Pancreas (tissue), 10 donors: ENCODE data around the gene TBCE. TPM values are rescaled to one million over a fixed set of nuclear protein-coding genes. Genes with fewer than 3 reads are reported as not detected.

Experiments used
- ATAC-seq, 4 donors: fragments of 200-7000 bp; cut with Tn5 transposase; one replicate each; pipeline versions ENCODE4 v1.8.0 to v1.9.1; 2020; ENCODE audit warnings: mild to moderate bottlenecking in 4 of 4, moderate library complexity in 4 of 4
- DNase-seq, 6 donors: peaks; one replicate each; pipeline ENCODE4 v3.0.0-alpha.2; 2020
- FAIRE-seq: peaks from 2 replicates; lab custom pipeline; 2012; peaks lifted over from hg19 to GRCh38; lab: Jason Lieb, UNC
- H3K27ac ChIP-seq, 4 donors: fragments of 200-600 bp; sonication (generic); 1 replicate in 3 of 4; 2 replicates in 1 of 4; pipeline versions ENCODE4 v1.5.0 to v1.8.0; 2020
- H3K27me3 ChIP-seq, 4 donors: fragments of 200-600 bp; one replicate each; pipeline ENCODE4 v1.8.0; 2021
- H3K36me3 ChIP-seq, 3 donors: fragments of 200-600 bp; sonication (generic) in 1 of 3; one replicate each; pipeline versions ENCODE4 v1.5.0 to v1.8.0; 2020 to 2021
- H3K4me1 ChIP-seq, 3 donors: fragments of 200-600 bp; one replicate each; pipeline ENCODE4 v1.8.0; 2021
- H3K4me3 ChIP-seq, 4 donors: fragments of 200-600 bp; sonication (generic) in 2 of 4; one replicate each; pipeline versions ENCODE4 v1.5.0 to v1.8.0; 2020 to 2021
- H3K9me3 ChIP-seq, 4 donors: fragments of 200-600 bp; one replicate each; pipeline ENCODE4 v1.8.0; 2021
- CTCF ChIP-seq, 4 donors: fragments of 200-600 bp; sonication (generic) in 3 of 4; IDR thresholded peaks; one replicate each; pipeline versions ENCODE4 v1.5.0 to v1.8.0; 2021; ENCODE audit warnings: antibody characterized with exemption in 4 of 4
- WGBS, 2 donors: extraction: QIAGEN DNeasy Blood & Tissue Kit; methylation state at CpG; one replicate each; pipeline ENCODE4 v1.1.7; 2013; 5-methylcytosine and 5-hydroxymethylcytosine counted together
- intact Hi-C, 3 donors: fragments of 100-400 bp; cut with DNase I; formaldehyde crosslinking; loops; one replicate each; pipeline versions ENCODE4 v1.11.1 to v1.14.2; 2022
- polyA plus RNA-seq, 2 donors: library from polyadenylated mRNA; stranded (reverse); fragments of 200-250 nt; gene quantifications; one replicate each; pipeline ENCODE4 v1.2.3, GENCODE V29; 2013
- total RNA-seq, 6 donors: library from RNA; stranded (reverse); fragmentation: NEBNext Ultra II Directional in 4 of 6; extraction: Animal tissue kit (Norgen Biotek cat#: 25700) in 4 of 6; gene quantifications; one replicate each; pipeline versions ENCODE4 v1.2.1 to v1.2.4, GENCODE V29; 2021 to 2023
- donor health status: healthy with polysubstance abuse.
- donor health status: DM: no; HTN: no; CAD: no; lungs with moderate emphysema.
- donor health status: DM: no; HTN: no; CAD: no.
- donor health status: control.
- donor health status: control.
- donor health status: Bipolar disorder and iron deficiency.
- donor health status: DM: yes; HTN: yes; CAD: no.
- donor health status: DM: no; HTN: no; CAD: no.
- donor health status: DM: no; HTN: no; CAD: no.
- donor health status: DM: yes; HTN: yes; CAD: no.

TBCE gene
- total and polyA plus RNA-seq, 8 donors: 6.9 to 18.8 (median 10.4) TPM

- ATAC-seq (no peak), DNase-seq (no peak), FAIRE-seq (no peak)
- peaks cover 0 to 10% (median 0%) of the 10 kb centered on the region in 3 donors for H3K4me1 ChIP-seq
- no peaks in the 10 kb centered on the region for H3K9me3 ChIP-seq
- H3K27ac ChIP-seq: no peak overlapping the region
- no peaks in the 10 kb centered on the region for H3K27me3 ChIP-seq
- intact Hi-C loops: no loop called here
- H3K36me3 ChIP-seq: peaks cover 3 to 50% (median 4%) of the 10 kb centered on the region in 3 donors
- no peak overlapping the region for H3K4me3 ChIP-seq
- WGBS, 2 donors: 59 to 65% methylated on average over 2 of the region's 2 CpGs
- no peak for TF ChIP-seq CTCF (IDR thresholded peaks at IDR 0.05)
Measured at GRCh38 chr1:235495551-235495950, 128.3 kb downstream of the TBCE start.

- H3K36me3 ChIP-seq: no peaks in the 10 kb centered on the region
- H3K27ac ChIP-seq: peak overlapping the region in 2 of 4 donors; percentile 7 to 98
- no peaks in the 10 kb centered on the region for H3K9me3 ChIP-seq
- ATAC-seq (no peak), FAIRE-seq (no peak), DNase-seq (no peak)
- intact Hi-C loops: no loop called here
- no peak overlapping the region for H3K4me3 ChIP-seq
- no peak for TF ChIP-seq CTCF (IDR thresholded peaks at IDR 0.05)
- H3K4me1 ChIP-seq: peaks cover 4 to 17% (median 10%) of the 10 kb centered on the region in 3 donors
- WGBS, 2 donors: 59 to 60% methylated on average over 5 of the region's 5 CpGs
- H3K27me3 ChIP-seq: no peaks in the 10 kb centered on the region
Measured at GRCh38 chr1:235500971-235501540, 133.8 kb downstream of the TBCE start.

Other genes starting within 250 kb of the TBCE start
- 100 to 1,000 TPM in 2 of 6 donors, 10 to 100 TPM in 4; 53.8 to 106 (median 91.9) TPM for gene TOMM20, start 238.6 kb upstream of the TBCE start, total RNA-seq
- 10 to 100 TPM; 37.7 to 52.9 TPM for gene TOMM20, start 238.6 kb upstream of the TBCE start, polyA plus RNA-seq
- gene RBM34, start 206.2 kb upstream of the TBCE start, total RNA-seq: 10 to 100 TPM; 13.5 to 33.9 (median 23.4) TPM
- 10 to 100 TPM; 43.2 to 45.1 TPM for gene RBM34, start 206.2 kb upstream of the TBCE start, polyA plus RNA-seq
- gene ARID4B, start 39.2 kb upstream of the TBCE start, total RNA-seq: 10 to 100 TPM; 14.7 to 26.6 (median 19.2) TPM
- gene ARID4B, start 39.2 kb upstream of the TBCE start, polyA plus RNA-seq: 10 to 100 TPM; 12.5 to 14.8 TPM
- 10 to 100 TPM in 5 of 6 donors, 1 to 10 TPM in 1; 8.9 to 16.7 (median 12.5) TPM for gene GGPS1, start 38.9 kb upstream of the TBCE start, total RNA-seq
- gene GGPS1, start 38.9 kb upstream of the TBCE start, polyA plus RNA-seq: 10 to 100 TPM in 1 of 2 donors, 1 to 10 TPM in 1; 9.7 to 13.9 TPM
- gene B3GALNT2, start 137.0 kb downstream of the TBCE start, total RNA-seq: 10 to 100 TPM; 31.6 to 51.6 (median 41.7) TPM
- gene B3GALNT2, start 137.0 kb downstream of the TBCE start, polyA plus RNA-seq: 10 to 100 TPM in 1 of 2 donors, 1 to 10 TPM in 1; 8.6 to 15.5 TPM